ENCODE results near the gene NCAN. TPM values are rescaled to one million over a fixed set of nuclear protein-coding genes. Genes with fewer than 3 reads are reported as not detected.

The NCAN gene
- total RNA-seq, 1 donor from 2014 or later, result not detected

DNA sequence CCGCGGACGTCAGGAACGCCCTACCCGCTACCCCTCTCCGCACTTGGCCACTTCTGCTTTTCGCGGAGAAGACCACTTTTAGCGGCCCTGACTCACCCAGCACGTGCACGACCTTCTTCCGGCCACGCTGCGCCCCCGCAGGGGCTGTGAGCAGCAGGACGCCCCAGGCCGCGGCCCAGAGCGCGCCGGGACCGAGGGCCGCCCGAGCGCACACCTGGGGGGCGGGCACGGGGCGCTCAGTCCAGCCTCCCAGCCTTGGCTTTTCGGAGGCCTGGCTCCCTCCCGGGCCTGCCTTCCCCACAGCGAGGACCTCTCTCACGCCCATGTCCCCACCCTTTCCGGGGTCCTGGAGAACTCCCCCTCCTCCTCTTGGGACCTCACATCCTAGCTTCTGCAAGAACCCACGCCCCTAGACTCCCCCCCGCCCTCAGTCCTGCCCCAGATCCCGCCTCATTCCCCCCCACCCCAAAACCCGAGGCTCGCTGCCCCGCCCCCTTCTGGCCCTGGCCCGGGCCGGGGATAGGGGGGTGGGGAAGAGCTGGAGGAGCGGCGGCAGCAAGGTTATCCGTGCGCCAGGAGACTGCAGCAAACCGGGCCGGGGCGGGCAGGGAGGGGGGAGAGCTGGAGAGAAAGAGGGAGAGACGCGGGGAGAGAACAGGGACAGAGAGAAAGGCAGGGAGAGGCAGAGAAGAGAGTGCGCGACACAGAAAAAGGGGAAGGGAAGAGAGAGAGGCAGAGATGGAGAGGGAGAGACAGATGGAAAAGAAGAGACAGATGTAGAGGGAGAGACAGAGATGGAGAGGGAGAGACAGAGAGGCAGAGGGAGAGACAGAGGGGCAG lies 49.8 kb downstream of the NCAN start:
- TF ChIP-seq, protein P1, sequence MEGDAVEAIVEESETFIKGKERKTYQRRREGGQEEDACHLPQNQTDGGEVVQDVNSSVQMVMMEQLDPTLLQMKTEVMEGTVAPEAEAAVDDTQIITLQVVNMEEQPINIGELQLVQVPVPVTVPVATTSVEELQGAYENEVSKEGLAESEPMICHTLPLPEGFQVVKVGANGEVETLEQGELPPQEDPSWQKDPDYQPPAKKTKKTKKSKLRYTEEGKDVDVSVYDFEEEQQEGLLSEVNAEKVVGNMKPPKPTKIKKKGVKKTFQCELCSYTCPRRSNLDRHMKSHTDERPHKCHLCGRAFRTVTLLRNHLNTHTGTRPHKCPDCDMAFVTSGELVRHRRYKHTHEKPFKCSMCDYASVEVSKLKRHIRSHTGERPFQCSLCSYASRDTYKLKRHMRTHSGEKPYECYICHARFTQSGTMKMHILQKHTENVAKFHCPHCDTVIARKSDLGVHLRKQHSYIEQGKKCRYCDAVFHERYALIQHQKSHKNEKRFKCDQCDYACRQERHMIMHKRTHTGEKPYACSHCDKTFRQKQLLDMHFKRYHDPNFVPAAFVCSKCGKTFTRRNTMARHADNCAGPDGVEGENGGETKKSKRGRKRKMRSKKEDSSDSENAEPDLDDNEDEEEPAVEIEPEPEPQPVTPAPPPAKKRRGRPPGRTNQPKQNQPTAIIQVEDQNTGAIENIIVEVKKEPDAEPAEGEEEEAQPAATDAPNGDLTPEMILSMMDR (conservative IDR thresholded peaks at IDR 0.05; ENCODE audit: low read depth, low read length), result no peak
- no peak for DNase-seq (ENCODE audit: low read depth)
- no peak overlapping the region for H3K4me3 ChIP-seq (ENCODE audit: low read depth, low read length)

DNA sequence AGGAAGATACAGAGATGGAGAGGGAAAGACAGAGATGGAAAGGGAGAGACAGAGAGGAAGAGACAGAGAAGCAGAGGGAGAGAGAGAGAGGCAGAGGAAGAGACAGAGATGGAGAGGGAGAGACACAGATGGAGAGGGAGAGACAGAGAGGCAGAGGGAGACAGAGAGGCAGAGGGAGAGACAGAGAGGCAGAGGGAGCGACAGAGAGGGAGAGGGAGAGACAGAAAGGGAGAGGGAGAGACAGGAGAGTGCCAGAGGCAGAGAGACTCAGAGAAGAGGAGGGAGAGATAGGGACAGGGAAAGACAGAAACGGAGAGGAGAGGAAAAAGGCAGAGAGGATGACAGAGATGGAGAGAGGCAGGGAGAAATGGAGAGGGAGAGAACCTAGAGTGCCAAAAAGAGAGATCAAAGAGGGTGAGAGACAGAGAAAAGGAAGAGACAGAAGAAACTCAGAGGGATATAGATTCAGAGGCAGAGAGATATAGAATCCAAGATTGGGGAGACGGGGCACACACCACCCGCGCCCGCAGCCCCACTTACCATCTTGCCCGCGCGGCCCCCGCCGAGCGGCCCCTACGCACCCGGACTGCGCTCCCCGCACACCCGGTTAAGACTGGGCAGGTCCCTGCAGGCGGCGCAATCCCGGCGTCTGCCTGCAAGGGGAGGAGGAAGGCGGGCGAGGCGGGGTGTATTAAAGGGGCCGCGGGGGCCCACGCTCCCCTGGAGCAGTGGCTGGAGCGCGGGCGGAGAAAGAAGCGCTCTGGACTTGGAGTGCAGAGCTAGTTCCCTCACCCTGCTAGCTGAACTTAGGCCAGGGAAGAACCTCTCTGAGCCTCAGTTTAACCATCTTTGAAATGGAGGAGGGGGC lies 50.7 kb downstream of the NCAN start:
- no peak for DNase-seq (ENCODE audit: low read depth)
- TF ChIP-seq, protein P1 (conservative IDR thresholded peaks at IDR 0.05; ENCODE audit: low read depth, low read length), result no peak
- H3K4me3 ChIP-seq (ENCODE audit: low read depth, low read length), result no peak overlapping the region

DNA sequence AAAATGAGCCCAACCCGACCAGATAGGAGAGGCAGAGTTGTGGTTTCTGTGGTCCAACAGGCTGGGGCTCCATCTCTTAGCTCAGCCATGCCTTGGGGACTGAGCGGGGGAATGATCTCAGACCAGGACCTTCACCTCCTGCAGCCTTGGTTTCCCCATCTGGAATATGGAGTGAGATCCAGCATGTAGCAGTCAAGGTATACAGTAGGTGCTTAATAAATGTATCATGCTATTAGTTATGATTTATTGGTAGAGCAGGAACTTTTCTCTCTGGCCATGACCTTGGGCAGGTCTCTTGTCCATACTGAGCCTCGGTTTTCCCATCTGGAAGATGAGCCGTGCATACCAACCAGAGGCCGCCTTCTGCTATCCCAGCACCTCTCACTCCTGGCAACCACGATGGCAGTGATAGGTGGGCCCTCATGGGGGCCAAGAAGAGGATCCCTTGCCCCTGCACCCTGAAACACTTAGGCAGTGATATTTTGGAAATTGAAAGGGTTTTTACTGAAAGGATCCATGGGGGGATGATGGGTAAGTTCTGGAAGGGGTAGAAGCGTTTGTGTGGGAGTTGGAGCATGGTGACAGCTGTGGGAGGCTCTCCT lies 52.2 kb downstream of the NCAN start:
- TF ChIP-seq, protein P1 (conservative IDR thresholded peaks at IDR 0.05; ENCODE audit: low read depth, low read length), result no peak
- no peak for DNase-seq (ENCODE audit: low read depth)
- no peak overlapping the region for H3K4me3 ChIP-seq (ENCODE audit: low read depth, low read length)

DNA sequence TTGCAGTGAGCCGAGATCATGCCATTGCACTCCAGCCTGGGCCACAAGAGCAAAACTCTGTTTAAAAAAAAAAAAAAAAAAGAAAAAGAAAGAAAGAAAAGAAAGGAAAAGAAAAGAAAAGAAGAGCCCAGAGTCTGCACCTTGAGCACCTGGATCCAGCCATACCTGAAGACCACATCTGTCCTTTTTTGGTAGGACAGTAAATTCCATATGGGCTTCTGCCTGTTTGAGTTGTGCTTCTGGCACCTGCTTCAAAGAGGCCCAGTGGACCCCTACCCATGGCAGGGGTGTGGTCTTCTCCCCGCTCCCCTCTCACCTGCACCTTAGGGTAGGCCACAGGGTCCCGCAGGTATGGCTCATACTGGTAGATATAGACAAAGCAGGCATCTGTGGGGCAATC lies 55.5 kb downstream of the NCAN start:
- no peak overlapping the region for H3K4me3 ChIP-seq (ENCODE audit: low read depth, low read length)
- TF ChIP-seq, protein P1 (conservative IDR thresholded peaks at IDR 0.05; ENCODE audit: low read depth, low read length), result no peak
- DNase-seq (ENCODE audit: low read depth), result no peak

DNA sequence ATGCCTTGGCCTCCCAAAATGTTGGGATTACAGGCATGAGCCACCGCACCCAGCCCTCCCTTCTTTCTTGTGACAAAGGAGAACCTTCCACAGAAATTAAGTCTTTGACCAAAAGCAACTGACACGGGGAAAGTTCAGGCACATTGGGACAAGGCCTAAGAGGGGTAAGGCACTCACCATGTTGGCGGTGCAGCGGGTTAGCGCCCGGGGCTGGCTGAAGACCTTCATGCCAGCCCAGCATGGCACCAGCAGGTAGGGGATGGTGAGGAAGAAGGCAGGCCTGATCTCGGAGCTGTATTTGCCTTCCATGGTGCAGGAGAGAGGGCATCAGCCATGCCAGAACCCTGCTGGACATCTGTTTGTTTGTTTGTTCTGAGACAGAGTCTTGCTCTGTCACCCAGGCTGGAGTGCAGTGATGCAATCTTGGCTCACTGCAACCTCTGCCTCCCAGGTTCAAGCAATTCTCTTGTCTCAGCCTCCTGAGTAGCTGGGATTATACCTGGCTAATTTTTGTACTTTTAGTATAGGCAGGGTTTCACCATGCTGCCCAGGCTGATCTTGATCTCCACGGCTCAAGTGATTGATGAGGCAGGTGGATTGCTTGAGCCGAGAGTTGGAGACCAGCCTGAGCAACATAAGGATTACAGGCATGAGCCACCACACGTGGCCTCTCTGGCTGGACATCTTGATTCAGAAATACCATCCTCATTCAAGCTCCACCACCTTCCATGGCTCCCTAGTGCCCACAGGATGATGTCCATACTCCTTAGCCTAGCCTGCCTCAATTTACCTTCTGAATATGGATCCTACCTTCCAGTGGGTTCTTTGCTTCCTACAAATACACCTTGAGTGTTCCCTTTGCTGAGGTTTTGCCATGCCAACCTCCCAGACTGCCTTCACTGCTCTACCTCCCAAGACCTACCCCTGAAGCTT lies 57.0 kb downstream of the NCAN start:
- DNase-seq (ENCODE audit: low read depth), result no peak
- no peak overlapping the region for H3K4me3 ChIP-seq (ENCODE audit: low read depth, low read length)
- TF ChIP-seq, protein P1 (conservative IDR thresholded peaks at IDR 0.05; ENCODE audit: low read depth, low read length), result no peak
